Sigmoid colon (tissue), 4 donors: Measurements from ENCODE around the gene TRPM2.

Experiments
- CTCF ChIP-seq, 4 experiments: fragments of 450-650 bp in 3 of 4; fragments of 200-600 bp in 1 of 4; IDR thresholded peaks; one replicate each; pipeline ENCODE4 v1.5.1; 2016 to 2019; ENCODE audit warnings: antibody characterized with exemption in 4 of 4, mild to moderate bottlenecking in 3 of 4, moderate library complexity in 2 of 4
- EP300 ChIP-seq, 4 donors: sonication (generic); formaldehyde crosslinking; IDR thresholded peaks; one replicate each; pipeline ENCODE4 v1.6.1; 2017; ENCODE audit warnings: antibody characterized with exemption in 4 of 4
- POLR2A ChIP-seq, 2 donors: fragments of 450-650 bp; IDR thresholded peaks; one replicate each; pipeline ENCODE4 v1.6.1; 2016; ENCODE audit warnings: antibody characterized with exemption in 2 of 2, mild to moderate bottlenecking in 2 of 2, moderate library complexity in 2 of 2

GRCh38 chr21:44345495-44345894 is 7.9 kb upstream of the TRPM2 start:
- TF ChIP-seq POLR2A (IDR thresholded peaks at IDR 0.05) (no peak), CTCF (IDR thresholded peaks at IDR 0.05) (no peak), EP300 (IDR thresholded peaks at IDR 0.05) (no peak)
